Fibroblast of gingiva (primary cell): ENCODE results near the gene ENPP6.
"Not testable (repeated sequence)": the region's sequence is repeated elsewhere in the genome, so short reads cannot be mapped to it uniquely, and the experiment has no call there.

Experiments
- DNase-seq: peaks from one replicate; pipeline ENCODE4 v3.0.0-alpha.2; 2011; ENCODE audit warnings: low read depth

ENPP6 gene

DNA sequence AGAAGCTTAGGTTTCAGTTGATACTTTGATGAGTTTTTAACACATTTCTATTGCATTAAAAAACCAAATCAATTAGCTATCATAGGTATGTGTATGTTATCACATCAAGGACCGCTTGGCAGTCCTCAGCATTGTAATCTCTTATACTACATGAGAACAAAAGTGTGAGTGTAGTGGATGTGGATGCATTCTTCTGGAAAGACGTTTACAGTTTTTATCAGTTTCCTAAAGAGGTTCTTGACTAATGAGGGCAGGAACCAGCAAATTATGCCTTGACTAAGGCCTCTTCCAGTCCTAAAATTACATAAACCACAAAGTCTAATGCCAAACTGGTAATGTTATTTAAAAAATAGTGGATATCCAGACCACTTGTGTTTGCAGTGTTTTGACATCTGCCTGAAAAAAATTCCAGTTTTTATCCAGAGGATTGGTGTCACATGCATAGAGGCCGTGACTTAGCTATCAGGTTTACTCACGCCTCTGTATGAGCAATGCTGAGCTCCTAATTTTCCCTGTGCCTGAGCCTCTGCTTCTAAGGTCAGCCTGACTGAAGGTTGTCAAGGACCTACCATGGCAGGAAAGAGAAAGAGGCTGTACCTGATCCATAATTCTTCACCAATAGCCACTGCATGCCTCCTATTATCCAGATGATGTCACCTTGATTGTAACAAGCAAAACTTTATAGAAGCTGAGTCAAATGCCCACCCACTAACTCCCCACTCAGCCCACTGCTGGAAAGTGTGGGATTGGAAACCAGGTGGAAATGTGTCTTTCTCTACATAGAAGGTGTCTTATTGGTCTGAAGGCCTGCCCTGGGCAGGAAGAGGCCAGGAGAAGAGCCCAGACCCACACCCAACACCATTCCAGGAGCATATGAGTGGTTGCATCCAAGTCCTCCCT, 68.7 kb downstream of the ENPP6 start:
- no peak for DNase-seq

DNA sequence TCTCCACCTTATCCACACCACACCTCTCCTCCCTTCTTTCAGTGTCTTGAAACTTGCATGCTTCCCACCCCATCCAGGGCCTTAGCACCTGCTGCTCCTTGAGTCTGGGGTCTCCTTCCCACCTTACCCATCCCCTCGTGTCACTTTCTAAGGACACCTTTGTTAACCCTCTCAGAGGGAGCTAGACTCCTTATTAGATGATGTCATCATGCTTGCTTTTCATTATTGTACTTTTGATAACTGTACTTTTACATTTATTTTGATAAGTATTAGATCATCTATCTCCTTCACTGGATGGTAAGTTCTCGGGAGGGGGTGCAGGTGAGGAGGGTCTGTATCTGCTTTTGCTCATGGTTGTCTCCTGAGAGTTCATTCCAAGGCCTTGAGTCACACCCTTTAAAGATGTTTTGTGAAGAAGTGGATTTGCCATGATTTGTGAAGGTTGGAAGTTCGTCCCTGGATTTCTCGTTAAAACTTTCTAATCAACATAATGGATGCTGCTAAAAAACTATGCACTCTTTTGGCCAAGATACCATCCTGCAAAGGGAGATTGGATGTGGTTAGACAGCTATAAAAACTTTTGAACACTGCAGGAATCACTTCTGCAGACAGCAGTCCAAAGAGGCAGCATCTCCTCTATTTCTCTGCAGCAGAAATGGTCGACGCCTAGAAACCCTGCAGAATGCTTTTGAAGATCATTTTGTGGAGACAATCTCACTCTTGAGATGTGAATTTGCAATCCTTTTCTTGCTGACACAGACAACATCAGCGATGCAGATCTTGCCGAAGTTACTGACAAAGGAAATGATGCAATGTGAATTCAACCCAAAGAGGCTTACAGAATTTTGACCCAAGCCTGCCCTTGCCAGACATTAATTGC, 69.6 kb downstream of the ENPP6 start:
- no peak for DNase-seq

DNA sequence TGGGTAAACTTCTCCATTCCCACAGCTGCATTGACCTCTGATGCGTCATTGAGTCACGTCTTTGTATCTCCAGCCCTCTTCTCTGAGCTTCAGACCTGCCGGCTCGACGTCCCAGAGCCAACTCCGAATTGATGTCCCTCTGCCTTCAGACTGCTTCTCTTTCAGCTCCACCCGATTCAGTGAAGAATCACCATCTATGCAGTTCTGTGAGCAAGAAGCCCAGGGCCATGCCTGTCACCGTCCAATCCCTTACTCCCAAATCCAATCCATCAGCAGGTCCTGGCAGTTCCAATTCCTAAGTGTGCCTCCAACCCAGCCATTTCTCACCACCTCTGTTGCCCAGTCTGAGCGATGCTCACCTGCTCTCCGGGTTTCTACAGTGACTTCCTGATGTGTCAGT, 70.7 kb downstream of the ENPP6 start:
- no peak for DNase-seq

DNA sequence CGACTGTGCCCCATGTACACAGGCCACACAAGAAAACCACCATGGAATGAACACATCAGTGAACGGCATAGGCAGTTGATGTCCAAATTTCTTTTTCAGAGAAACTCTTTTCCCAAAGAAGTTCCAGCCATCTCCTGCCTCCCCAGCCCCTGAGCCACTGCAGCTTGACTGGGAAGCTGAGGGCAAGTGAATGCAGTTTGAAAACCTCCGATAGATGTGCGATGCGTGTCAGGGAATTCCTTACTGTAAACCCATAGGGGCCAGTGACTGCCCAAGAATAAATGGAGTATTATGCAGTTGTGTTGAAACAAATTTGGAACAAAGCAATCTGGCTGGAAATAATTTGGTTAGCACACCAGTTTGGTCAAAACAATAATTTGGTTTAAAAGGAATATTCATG, 72.1 kb downstream of the ENPP6 start:
- DNase-seq: no peak

DNA sequence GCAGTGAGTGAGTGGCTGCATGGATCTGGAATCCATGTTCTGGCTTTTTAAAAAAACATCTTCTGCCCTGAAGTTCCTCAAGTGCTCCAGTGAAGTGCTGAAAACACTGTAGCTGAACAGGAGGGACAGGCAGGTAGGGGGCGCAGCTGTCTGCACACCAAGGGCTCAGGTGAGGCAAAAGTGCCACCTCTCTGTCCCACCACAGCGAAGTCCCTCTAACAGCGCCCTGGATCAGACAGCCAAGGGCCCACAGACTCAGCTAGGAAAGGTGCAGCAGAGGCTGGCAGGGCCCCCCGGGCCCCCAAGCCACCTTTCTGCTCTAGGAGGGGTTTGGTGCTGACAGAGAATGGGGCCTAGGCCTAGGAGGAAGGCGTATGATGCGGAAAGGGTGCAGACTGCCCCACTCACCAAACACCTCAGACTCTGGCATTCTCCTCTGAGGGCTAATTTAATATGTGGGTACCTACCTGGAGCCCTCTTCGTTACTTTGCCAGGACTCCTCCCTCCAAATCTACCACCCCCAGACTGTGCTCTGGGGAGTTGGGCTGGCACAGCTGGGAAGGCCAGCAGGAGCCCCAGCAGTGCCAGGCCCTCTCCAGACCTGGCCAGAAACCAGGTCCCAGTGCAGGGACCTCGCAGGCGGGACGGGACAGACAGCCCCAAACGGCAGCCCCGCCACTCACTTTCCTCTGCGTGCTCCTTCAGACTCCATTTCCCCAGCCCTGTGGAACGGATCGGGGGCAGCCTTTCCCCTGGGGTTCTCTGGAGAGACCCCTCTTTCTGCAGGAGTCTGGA, 73.7 kb downstream of the ENPP6 start:
- no peak for DNase-seq

DNA sequence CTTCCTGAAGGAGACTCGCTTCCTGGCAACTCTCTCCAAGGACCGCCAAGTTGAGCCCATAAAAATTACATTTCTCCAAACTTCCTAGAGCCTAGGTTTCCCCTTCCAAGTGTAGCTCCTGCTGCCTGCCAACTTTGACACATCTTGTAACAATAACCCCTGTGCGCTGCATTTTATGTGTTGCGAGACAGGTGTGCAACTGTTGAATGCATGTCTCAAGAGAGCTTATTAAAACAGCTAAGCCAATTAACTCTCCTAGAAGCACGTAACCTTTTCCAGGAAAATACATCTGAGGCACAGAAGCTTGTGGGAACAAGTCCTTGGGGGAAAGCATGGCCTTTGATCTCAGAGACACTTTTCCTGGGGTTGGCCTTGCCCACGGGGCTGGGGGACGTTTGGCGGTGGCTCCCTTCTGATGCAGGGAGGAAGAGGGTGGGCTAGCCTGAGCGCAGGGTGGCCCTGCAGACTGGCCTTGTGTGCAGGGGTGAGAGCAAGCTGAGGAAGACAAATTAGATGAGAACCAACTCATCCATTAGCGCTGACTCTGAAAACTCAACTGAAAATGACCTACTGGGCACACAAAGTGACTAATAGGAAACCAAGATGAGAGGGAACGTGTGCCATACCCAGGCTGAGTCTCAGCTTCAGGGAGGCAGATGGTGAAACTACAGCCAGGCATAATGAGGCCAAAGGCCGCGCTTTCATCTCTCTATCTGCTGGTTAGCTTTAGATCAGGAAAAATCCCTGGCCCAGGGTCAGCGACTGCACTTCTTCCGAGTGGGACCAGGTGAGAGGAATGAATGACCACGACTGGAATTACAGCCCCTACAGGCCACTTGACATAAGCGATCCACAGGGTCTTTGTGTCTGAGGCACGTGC, 75.3 kb downstream of the ENPP6 start:
- DNase-seq: no peak

DNA sequence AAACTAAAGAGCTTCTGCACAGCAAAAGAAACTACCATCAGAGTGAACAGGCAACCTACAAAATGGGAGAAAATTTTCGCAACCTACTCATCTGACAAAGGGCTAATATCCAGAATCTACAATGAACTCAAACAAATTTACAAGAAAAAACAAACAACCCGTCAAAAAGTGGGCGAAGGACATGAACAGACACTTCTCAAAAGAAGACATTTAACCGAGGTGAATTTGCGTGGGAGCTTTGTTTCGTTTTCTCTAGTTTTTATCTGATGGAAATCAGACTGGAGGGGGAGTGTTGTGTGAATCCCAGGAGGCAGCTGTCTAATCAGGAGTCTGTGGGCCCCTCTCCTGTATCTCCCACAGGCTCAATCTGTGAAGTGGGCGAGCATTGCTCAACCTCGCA, 76.8 kb downstream of the ENPP6 start:
- not testable (repeated sequence) for DNase-seq

DNA sequence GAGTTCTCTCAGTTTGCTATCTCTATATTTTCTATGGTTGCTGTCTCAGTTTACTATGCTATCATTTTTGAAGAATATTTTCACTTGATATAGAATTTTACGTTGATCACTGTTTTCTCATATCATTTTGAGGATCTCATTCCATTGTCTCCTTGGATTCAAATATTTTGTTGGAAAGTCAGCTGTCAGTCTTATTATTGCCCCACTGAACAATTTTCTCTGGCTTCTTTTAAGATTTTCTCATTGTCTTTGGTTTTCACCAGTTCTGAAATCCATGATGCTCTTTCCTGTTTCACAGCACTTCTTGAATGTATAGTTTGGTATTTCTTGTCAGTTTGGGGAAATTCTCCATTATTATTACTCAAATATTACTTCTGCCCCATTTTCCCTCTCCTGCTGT, 81.1 kb downstream of the ENPP6 start:
- DNase-seq: no peak

DNA sequence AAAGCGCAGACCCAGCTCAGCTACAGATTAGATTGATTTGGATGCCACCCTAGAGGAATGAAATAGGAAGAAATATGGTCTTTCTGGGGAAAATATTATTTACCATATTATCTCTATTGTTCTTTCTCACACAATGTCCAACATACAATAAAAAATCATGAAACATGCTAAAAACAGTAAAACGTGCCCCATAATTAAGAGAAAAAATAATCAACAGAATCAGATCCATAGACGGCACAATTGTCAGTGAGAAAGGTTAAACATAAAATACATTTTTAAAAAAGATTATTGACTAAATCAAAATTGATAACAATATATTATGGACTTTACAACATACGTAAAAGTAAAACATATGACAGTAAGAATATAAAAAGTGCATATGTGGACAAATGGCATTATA, 90.9 kb downstream of the ENPP6 start:
- DNase-seq: no peak

DNA sequence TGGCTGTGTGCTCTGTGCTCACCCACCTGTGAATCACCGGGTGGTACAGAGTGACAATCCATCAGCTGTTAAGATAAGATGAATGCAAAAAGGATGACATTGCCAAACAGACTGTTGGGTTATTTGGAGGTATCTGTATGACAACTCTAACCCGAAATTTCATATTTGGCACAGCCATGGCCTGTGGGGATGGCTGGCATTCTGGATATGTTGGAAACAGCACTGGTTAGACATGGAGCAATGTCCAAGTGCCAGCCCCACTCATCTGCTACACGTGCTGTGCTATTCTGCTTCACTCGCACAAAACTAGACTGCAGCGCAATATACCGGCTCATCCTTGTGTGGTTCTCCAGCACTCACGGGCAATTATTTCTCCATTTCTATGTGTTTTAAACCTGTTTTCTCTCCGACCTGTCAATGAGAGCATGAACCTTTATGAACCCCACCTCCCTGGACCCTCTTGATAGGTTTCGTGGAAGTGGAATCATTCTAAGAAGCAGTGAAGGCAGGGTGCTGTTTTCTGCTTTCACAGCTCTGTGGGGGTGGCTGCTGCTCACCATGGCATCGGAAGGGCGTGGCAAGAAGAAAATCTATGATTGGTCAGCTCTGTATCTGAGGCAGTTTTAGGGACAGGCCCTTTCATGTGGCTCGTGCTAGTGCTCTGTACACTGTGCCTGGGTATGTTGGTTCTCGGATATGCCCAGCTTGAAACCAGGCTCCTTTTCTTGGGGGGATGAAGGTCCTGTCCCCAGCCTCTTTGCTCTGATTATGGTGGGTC, 94.9 kb downstream of the ENPP6 start:
- DNase-seq: no peak

DNA sequence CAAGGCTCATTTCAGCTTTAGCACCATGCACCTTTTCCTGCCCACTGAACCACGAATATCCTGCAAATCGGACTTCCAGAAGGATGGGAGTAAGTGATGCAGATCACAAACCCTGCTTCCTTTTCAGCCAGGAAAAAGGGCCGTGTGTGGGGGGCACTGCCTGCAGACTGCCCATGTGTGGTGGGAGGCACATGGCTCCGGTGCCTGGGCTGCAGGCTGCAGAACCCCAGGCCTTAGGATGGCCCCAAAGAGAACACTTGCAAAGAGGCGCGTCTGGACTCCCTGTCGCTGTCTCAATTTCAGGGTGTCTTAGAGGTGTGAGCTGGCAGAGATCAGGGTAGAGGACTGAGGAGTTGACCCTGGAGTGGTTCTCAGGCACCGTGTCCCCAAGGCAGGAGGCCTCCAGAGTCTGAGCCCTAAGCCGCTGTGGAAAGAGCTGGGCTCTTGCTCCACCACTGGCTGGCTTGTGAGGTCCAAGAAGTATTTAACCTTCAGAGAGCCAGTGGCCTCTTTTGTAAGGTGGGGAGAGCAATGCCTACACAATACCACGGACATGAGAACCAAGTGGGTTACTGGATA, 97.0 kb downstream of the ENPP6 start:
- DNase-seq: no peak

DNA sequence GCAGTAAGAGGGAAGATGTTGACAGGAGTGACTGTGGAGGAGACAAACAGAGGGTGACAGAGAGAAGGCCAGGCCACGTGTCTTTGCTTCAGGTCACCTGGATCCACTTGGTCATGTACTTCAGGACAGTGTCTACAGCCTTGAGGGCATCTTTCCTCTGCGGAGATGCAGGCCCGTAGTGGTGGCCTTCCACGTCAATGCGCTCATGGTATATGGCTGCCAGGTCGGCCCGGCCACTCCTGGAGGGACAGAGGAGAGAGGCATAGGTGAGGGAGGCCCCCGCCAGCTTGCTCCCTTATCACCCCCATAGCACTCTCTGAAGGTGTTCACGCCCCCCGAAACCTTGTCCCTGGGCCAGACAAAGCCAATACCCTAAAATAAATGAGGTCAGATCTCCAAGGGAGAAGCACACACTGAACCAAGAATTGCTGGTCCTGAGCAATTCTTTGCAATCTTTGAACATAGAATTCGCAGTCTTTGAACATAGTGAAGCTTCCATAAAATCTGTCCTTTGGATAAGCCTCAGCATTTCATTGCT, 99.9 kb downstream of the ENPP6 start:
- DNase-seq: no peak

DNA sequence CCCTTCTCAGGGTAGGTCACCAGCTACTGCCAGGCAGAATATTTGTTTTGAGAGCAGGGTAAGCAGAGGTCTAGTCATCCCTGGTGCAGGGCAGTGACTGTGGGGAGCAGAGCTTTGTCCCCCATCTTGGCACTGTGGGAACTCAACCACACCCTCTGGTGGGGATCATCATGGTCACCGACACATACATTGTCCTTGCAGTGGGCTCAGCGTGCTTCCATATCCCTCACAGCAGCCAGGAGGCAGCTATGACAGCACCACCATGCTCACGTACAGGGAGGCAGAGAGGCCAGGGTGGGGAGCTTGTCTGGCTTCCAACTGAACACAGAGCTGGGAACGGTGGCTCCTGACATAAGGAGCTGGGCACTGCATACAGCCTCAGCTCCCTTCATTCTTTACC, 102.3 kb downstream of the ENPP6 start:
- DNase-seq: no peak

DNA sequence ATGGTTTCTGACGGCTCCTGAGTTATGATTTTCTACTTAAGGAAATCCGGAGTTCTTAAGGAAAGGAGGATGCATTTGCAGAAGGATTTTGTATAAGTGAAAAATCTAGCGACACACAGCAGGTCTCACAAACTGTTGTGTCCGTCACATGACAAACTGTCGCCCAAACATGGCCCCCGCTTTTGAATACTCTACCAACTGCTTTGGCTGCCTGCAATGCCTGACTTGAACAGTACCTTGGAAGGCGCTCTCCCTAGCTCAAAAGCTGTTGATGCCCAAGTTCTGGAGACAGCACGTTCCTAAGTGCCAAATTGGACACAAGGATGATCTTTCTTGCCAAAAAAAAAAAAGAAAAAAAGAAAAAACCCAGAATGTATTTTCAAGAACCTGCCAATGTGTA, 103.2 kb downstream of the ENPP6 start:
- no peak for DNase-seq

DNA sequence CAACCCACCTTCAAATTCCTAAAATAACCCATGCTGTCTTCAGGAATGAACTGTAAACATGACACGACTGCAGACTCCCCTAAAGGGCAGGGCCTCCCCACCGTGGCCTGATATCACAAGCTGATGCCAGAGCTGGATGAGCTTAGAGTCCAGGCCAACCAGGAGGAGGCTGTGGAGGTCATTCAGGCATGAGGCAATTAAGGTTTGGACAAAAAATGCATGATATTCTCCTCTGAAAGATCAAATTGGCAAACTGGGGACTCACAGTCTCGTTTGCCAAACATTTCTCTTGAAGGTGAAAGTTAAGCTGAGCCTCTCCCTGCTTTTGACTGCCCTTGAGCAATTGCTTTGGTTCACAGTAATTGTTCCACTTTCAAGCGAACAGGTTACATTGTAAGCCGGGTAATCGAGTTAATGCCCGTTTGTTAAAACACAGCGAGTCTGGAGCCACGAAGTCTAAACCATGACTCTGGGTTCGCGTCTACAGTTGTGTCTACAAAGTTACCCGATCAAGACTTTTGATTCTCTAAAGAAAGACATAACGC, 105.6 kb downstream of the ENPP6 start:
- no peak for DNase-seq

DNA sequence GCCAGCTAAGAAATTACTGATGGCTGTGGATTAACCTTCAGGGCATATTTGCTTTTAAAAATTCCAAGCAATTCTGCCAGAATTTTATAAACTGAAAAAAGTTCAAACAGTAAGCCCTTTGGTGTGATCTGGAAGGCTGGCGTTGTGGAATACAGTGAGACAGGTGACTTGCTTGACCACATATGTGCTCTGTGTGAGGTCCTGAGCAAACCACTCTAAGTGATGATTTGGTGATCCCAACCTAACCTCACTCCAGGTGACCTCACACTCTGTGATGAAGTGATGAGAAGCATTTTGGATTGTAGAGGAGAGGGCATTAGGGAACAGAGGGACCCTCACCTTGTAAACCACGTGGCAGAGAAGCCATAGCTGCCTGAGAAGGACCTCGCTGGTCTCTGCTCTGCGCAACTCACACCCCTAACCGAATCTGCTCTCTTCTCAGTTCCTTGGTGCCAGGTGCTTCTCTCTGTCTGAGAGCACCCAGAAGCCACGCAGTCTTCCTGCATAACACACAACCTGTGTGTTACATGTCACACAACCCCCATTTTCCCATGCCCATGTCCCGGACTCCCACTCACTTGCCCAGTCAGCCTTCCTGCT, 106.3 kb downstream of the ENPP6 start:
- no peak for DNase-seq

DNA sequence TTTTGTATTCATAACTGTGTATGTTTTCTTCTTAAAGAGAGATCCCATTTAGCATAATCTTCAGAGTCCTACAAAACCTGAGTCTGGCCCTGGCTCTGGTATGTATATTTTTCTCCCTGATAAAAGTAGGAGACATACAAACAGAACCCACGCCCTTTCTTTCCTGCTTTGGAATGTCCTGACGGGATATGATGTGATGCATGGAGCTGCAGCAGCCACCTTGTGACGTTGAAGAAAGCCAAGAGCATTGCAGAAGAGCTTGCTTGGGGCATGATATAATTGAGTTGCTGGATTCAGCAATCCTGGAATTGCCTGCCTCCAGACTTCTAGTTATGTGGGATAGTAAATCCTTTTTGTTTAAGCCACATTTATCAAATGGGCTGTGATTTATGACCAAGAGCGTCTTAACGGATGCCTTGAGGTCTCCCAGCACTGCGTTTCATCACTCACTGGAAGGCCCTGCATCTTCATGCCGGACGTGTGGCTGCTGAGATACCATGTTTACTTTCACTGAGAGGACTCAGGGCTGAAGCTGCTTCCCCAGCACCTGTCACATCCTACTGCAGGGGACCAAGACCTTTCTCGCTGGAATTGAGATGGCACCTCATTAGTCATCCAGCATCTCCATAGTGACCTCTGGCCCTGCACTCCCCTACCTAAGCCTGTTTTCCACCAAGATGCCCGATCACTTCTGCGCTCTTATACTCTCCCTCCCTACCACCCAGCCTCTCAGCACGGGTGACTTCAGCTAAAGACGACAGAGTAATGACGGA, 107.0 kb downstream of the ENPP6 start:
- DNase-seq: no peak

DNA sequence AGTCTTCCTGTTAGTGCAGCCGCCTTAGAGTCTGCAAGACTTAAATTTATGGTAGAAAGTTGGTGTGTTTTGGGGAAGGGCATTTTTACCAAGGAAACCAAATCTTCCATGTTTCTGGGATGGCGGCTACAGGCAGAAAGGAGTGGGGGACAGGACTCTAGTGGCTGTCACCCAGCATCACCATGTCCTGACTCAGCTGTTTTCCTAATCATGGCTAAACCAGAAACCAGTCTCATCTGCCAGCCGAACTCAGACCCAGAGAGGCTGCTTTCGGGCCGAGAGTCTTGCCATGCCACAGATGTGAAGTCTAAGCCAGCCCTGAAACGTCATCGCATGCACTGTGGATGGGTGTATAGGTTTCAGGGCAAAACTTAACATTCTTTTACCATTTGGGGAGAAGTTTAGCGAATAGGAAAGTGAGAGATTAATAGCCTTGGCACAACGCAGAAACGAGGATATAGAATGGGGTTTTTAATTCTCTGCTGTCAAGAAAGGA, 109.6 kb downstream of the ENPP6 start:
- DNase-seq: no peak
